ENCODE data around the gene ALKBH8.
"Not testable (repeated sequence)": the region's sequence is repeated elsewhere in the genome, so short reads cannot be mapped to it uniquely, and the experiment has no call there.

DNA sequence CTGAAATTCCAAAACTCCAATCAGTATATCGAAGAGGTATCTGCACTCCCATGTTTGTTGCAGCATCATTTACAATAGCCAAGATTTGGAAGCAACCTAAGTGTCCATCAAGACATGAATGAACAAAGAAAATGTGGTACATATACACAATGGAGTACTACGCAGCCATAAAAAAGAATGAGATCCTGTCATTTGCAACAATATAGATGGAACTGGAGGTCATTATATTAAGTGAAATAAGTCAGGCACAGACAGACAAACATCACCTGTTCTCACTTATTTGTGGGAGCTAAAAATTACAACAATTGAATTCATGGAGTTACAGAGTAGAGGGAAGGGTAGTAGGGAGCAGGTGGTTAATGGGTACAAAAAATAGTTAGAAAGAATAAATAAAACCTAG lies 13.6 kb upstream of the ALKBH8 start:
- TF ChIP-seq ZNF501 (CRISPR knock-in tag; IDR thresholded peaks at IDR 0.05); EP300 (IDR thresholded peaks at IDR 0.05; ENCODE audit: low read depth in 2 of 2, low read length in 2 of 2); EP300 (CRISPR knock-in tag; IDR thresholded peaks at IDR 0.05; ENCODE audit: borderline replicate concordance); SOX5 (CRISPR knock-in tag; IDR thresholded peaks at IDR 0.05; ENCODE audit: borderline replicate concordance); MAZ (IDR thresholded peaks at IDR 0.05; ENCODE audit: borderline replicate concordance, low read depth, low read length); MAZ (CRISPR knock-in tag; IDR thresholded peaks at IDR 0.05; ENCODE audit: low read depth); SP4 (CRISPR knock-in tag; IDR thresholded peaks at IDR 0.05); ZNF777 (CRISPR knock-in tag; IDR thresholded peaks at IDR 0.05); CHD4 (IDR thresholded peaks at IDR 0.05; ENCODE audit: borderline replicate concordance, low read length); ZNF780A (CRISPR knock-in tag; IDR thresholded peaks at IDR 0.05): not testable (repeated sequence)
- TF ChIP-seq, protein P1, sequence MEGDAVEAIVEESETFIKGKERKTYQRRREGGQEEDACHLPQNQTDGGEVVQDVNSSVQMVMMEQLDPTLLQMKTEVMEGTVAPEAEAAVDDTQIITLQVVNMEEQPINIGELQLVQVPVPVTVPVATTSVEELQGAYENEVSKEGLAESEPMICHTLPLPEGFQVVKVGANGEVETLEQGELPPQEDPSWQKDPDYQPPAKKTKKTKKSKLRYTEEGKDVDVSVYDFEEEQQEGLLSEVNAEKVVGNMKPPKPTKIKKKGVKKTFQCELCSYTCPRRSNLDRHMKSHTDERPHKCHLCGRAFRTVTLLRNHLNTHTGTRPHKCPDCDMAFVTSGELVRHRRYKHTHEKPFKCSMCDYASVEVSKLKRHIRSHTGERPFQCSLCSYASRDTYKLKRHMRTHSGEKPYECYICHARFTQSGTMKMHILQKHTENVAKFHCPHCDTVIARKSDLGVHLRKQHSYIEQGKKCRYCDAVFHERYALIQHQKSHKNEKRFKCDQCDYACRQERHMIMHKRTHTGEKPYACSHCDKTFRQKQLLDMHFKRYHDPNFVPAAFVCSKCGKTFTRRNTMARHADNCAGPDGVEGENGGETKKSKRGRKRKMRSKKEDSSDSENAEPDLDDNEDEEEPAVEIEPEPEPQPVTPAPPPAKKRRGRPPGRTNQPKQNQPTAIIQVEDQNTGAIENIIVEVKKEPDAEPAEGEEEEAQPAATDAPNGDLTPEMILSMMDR (CRISPR knock-in tag; IDR thresholded peaks at IDR 0.05), result not testable (repeated sequence)
